GM18526 (cell line): ENCODE results near the gene CORO6.

Experiments used
- POLR2A ChIP-seq: IDR thresholded peaks from 3 replicates; pipeline ENCODE4 v1.6.1; 2011; ENCODE audit not compliant: insufficient read length; ENCODE audit errors: extremely low read depth

CORO6 gene

GRCh38 chr17:29622337-29623282 lies at the start of gene CORO6:
TSS of gene CORO6 (minus strand) at chr17:29622912. CDS start at chr17:29621421, 1,491 bp downstream.
- peak; percentile 25 for TF ChIP-seq POLR2A

GRCh38 chr17:29671661-29672060 lies 48.9 kb upstream of the CORO6 start:
- TF ChIP-seq POLR2A, result no peak

GRCh38 chr17:29669266-29669665 lies 46.6 kb upstream of the CORO6 start:
- TF ChIP-seq POLR2A, result no peak

GRCh38 chr17:29667969-29668368 lies 45.3 kb upstream of the CORO6 start:
- no peak for TF ChIP-seq POLR2A

GRCh38 chr17:29665481-29665810 lies 42.7 kb upstream of the CORO6 start:
- TF ChIP-seq POLR2A, result no peak

GRCh38 chr17:29664743-29665480 lies 42.2 kb upstream of the CORO6 start:
- no peak for TF ChIP-seq POLR2A

GRCh38 chr17:29663155-29663554 lies 40.4 kb upstream of the CORO6 start:
- TF ChIP-seq POLR2A, result no peak

GRCh38 chr17:29661213-29661612 lies 38.5 kb upstream of the CORO6 start:
- TF ChIP-seq POLR2A, result no peak

GRCh38 chr17:29659155-29659554 lies 36.4 kb upstream of the CORO6 start:
- TF ChIP-seq POLR2A, result no peak

- no peak for TF ChIP-seq POLR2A
Measured at GRCh38 chr17:29655323-29655722, 32.6 kb upstream of the CORO6 start.

- no peak for TF ChIP-seq POLR2A
Measured at GRCh38 chr17:29653995-29654714, 31.4 kb upstream of the CORO6 start.

- no peak for TF ChIP-seq POLR2A
Measured at GRCh38 chr17:29652976-29653375, 30.3 kb upstream of the CORO6 start.

- TF ChIP-seq POLR2A, result no peak
Measured at GRCh38 chr17:29650396-29650795, 27.7 kb upstream of the CORO6 start.

GRCh38 chr17:29649359-29649758 lies 26.6 kb upstream of the CORO6 start:
- TF ChIP-seq POLR2A, result no peak

GRCh38 chr17:29648005-29648404 lies 25.3 kb upstream of the CORO6 start:
- TF ChIP-seq POLR2A, result no peak
